HG03135 (cell line): Measurements from ENCODE around the gene CMYA5.

Experiments used
- ATAC-seq: cut with Tn5 transposase; IDR thresholded peaks from one replicate; pipeline ENCODE4 v1.9.1; 2021; ENCODE audit warnings: mild to moderate bottlenecking, moderate library complexity; ENCODE audit not compliant: unreplicated experiment

The CMYA5 gene

GRCh38 chr5:79793304-79793703 is 103.7 kb downstream of the CMYA5 start:
- ATAC-seq: no peak

DNA sequence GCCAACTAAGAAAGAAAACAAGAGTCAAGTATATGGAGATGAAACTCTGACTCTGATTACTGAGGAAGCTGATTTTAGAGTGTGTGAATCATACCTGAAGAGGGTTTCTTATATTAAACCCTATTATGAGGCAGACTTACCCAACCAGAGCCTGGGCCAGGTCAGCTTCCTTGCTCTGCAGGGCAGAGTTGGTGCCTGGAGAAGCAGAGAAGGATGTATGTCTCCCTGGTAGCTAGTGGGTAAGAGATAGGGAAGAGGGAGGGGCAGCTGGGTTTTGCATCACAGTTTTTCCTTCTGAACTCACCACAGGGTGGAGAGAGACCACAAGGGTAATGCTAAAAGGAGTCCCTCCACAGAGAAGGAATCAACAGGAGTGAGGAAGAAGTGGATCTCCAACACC is 104.1 kb downstream of the CMYA5 start:
- ATAC-seq: no peak

- ATAC-seq: no peak
These were observed 104.7 kb downstream of the CMYA5 start for GRCh38 chr5:79794347-79794746.

- ATAC-seq: no peak
These were observed 106.2 kb downstream of the CMYA5 start for GRCh38 chr5:79795764-79796398.

DNA sequence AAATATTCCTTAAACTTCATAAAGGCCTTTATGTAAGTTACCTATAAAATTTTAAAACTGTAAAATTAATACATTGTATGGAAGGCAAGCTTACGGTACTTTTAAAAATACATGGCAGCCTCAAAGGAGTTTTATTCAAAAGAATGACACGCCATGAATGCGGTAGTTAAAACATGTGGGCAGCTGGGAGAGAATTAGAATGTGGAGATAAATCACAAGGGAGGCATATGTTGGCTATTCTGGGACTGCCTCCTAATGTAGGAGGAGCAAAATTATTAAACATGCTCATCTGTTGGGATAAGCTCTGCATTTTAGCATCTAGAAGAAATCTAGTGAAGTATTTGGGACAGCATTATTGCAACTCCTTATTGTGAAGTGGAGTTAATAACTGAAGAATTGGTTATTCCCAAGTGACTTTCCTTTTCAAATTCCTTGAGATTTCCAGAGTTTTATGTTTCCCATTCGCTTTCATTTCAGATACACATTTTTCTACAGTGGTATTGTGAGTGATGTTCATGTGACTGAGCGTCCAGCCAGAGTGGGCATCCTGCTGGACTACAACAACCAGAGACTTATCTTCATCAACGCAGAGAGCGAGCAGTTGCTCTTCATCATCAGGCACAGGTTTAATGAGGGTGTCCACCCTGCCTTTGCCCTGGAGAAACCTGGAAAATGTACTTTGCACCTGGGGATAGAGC is 109.4 kb downstream of the CMYA5 start:
- no peak for ATAC-seq

- no peak for ATAC-seq
These were observed 111.6 kb downstream of the CMYA5 start for GRCh38 chr5:79800979-79801827.

DNA sequence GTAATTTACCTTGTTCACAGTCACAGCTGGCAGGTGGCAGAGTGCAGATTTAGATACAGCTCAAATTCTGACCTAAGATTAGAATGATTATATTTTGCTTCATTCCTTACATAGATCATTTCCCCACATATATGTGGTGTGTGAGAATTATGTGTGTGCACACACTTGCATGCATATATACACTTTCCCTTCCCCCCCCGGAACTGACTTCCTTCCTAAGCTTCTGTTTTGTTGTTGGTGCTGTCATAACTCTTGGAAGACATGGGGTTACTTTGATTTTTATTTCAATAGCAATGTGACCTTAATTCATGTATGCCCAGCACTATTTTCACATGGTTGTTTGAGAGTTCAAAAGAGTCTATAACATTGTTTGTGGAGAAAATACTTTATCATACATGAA is 112.8 kb downstream of the CMYA5 start:
- ATAC-seq: no peak

DNA sequence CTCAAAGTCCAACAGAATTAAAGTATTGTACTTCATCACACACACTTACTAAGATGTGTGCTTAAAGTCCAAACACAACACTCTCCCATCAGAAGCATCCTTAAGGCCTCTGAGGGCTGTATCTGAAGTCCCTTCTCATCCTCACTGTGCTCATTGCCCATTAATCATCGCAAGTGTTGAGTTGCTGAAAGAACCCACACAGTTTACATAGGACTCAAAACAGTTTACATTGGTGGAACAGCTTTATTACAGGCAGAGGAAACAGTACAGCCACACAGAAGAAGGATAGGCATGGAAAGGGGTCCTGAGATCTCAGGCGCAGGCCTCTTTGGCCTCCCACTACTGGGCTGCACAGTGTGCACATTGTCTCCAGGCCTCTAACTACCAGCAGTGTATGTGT is 113.4 kb downstream of the CMYA5 start:
- ATAC-seq: no peak

GRCh38 chr5:79806741-79807140 is 117.1 kb downstream of the CMYA5 start:
- no peak for ATAC-seq

GRCh38 chr5:79809743-79810142 is 120.1 kb downstream of the CMYA5 start:
- ATAC-seq: no peak

GRCh38 chr5:79811081-79811480 is 121.4 kb downstream of the CMYA5 start:
- no peak for ATAC-seq

DNA sequence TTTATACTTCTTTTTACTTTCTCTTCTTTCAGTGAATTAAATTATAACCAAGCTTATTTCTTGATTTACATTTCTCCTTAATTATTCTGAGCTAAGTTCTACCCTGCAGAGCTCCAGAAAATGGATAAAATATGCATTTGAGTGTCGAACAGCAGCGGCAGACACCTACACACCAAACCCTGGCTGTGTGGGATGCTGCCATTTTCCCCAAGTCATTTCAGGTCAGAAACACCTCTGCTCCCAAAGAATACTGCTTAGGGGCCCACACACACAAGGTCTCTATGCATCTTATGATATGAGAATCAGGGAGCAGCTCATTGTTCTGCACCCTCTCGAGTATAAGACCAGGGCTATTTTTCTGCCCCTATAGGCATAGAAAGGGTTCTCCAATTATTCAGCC is 122.3 kb downstream of the CMYA5 start:
- ATAC-seq: no peak

- ATAC-seq: no peak
These were observed 125.1 kb downstream of the CMYA5 start for GRCh38 chr5:79814699-79815098.

GRCh38 chr5:79816014-79816413 is 126.4 kb downstream of the CMYA5 start:
- no peak for ATAC-seq

GRCh38 chr5:79820648-79821047 is 131.0 kb downstream of the CMYA5 start:
- ATAC-seq: no peak

- ATAC-seq: no peak
These were observed 134.8 kb downstream of the CMYA5 start for GRCh38 chr5:79824444-79824843.

DNA sequence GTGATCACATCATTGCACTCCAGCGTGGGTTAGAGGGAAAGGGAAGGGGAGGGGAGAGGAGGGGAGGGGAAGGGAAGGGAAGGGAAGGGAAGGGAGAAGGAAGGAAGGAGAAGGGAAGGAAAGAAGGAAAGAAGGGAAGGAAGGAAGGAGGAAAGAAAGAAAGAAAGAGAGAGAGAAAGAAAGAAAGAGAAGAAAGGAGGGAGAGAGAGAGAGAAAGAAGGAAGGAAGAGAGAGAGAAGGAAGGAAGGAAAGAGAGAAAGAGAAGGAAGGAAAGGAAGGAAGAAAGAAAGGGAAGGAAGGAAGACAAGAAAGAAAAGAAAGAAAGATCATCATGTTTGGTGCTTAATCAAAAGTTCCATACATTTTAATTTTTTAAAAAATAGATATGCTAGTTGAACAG is 136.2 kb downstream of the CMYA5 start:
- no peak for ATAC-seq

DNA sequence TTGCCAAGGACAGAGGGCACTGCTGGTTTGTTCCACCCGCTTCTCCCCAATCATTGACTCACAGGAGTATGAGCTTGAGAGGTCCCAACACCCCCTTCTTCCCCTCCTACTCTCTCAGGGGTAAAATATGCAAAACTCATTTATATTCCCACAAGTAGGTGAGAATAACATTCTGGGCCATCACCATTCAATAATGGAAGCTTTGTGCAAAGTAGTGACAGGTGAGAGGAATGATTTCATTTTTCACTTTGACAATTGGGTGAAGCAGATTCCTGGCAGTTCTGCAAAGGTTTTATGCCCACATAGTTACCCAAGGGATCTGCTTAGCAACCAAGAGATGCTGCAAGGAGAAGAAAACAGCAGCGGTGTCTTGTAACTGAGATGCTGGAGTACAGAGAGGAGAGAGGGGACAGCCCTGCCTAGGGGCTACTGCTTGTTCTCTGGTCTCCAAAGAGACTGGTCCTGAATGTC is 137.6 kb downstream of the CMYA5 start:
- ATAC-seq: no peak

- no peak for ATAC-seq
These were observed 139.6 kb downstream of the CMYA5 start for GRCh38 chr5:79829260-79829659.

GRCh38 chr5:79831381-79832309 is 142.0 kb downstream of the CMYA5 start:
- no peak for ATAC-seq

DNA sequence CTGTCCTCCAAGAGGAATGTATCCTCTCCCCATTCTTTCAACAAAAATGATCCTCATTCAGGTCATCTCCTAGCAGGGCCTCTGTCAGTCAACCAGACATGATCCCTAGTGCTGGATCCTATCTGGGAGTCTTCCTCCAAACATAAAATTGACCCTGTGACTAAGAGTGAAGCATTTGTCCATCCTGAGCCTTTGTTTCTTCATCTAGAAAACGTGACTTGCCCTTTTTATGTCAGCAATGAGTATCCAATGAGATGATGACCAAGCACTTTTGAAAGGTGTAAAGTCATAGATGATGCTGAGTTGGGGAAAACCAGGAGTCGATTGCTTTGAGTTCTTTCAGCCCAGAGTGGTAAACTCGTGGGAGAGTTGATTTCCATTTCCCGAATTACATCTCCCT is 143.3 kb downstream of the CMYA5 start:
- no peak for ATAC-seq
